Lower lobe of right lung (tissue), 2 donors: ENCODE data around the gene DCAF5. TPM values are rescaled to one million over a fixed set of nuclear protein-coding genes. Genes with fewer than 3 reads are reported as not detected.
A peak's percentile ranks its signal among the peaks of the same experiment; 100 is the strongest.

Experiments
- ATAC-seq, 2 donors: fragments of 200-7000 bp; cut with Tn5 transposase; one replicate each; pipeline ENCODE4 v1.9.1; 2020 to 2022; ENCODE audit warnings: mild to moderate bottlenecking in 2 of 2, moderate library complexity in 2 of 2
- DNase-seq: peaks from one replicate; pipeline ENCODE4 v3.0.0-alpha.2; 2020
- H3K27ac ChIP-seq: fragments of 200-600 bp; one replicate; pipeline ENCODE4 v1.8.0; 2022
- H3K27me3 ChIP-seq: fragments of 200-600 bp; one replicate; pipeline ENCODE4 v1.8.0; 2022; ENCODE audit warnings: low read depth
- H3K36me3 ChIP-seq: fragments of 200-600 bp; one replicate; pipeline ENCODE4 v1.8.0; 2022; ENCODE audit warnings: mild to moderate bottlenecking
- H3K4me1 ChIP-seq: fragments of 200-600 bp; one replicate; pipeline ENCODE4 v1.8.0; 2022
- H3K4me3 ChIP-seq: fragments of 200-600 bp; one replicate; pipeline ENCODE4 v1.8.0; 2022; ENCODE audit warnings: mild to moderate bottlenecking
- H3K9me3 ChIP-seq: fragments of 200-600 bp; one replicate; pipeline ENCODE4 v1.8.0; 2022
- intact Hi-C: fragments of 100-400 bp; cut with DNase I; formaldehyde crosslinking; loops from one replicate; pipeline ENCODE4 v1.11.0; 2022
- total RNA-seq: library from RNA; stranded (reverse); fragmentation: NEBNext Ultra II Directional; extraction: Animal tissue kit (Norgen Biotek cat#: 25700); gene quantifications from one replicate; pipeline ENCODE4 v1.2.1, GENCODE V29; 2021
- TF ChIP-seq, protein P1 (sequence below): fragments of 200-600 bp; IDR thresholded peaks from one replicate; pipeline ENCODE4 v1.8.0; 2022; ENCODE audit warnings: antibody characterized with exemption, mild to moderate bottlenecking
- donor health status: DM: no; HTN: yes; CAD: no; lungs with severe emphysema.

The DCAF5 gene
- total RNA-seq, 1 donor from 2014 or later = 54.5 TPM

DNA sequence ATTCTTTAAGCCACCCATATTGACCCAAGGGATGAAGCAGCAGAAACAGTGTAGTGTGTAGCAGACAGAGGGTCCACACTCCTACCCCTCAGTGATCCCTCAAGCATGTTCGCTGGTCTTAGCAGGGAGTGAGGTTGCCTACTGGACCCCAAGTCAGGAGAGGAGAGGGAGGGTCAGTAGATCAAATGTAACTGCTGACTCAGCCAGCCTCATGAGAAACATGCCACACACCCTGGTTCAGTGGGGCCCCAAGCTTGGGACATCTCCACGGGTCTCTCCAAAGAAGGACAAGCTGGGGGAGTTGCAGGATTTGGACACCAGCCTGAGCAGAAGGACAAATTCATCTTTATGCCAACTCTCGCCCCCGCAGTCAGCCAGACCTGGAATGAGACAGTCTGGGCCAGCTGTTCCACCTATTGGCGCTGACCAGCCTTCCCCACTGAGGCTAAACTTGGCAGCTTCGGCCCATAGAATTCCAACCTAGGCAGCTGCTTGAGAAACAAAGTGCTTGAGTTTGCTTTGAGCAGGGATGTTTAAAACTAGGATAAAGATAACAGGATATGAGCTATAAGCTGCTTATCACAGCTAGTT, 107.9 kb downstream of the DCAF5 start:
- H3K4me1 ChIP-seq = peaks cover 74% of the 10 kb centered on the region
- DNase-seq (no peak), ATAC-seq (no peak)
- peak overlapping the region; percentile 51 for H3K27ac ChIP-seq
- no peaks in the 10 kb centered on the region for H3K36me3 ChIP-seq
- no peaks in the 10 kb centered on the region for H3K9me3 ChIP-seq
- H3K4me3 ChIP-seq = no peak overlapping the region
- H3K27me3 ChIP-seq = no peaks in the 10 kb centered on the region
- intact Hi-C loops = no loop called here
- TF ChIP-seq, protein P1, sequence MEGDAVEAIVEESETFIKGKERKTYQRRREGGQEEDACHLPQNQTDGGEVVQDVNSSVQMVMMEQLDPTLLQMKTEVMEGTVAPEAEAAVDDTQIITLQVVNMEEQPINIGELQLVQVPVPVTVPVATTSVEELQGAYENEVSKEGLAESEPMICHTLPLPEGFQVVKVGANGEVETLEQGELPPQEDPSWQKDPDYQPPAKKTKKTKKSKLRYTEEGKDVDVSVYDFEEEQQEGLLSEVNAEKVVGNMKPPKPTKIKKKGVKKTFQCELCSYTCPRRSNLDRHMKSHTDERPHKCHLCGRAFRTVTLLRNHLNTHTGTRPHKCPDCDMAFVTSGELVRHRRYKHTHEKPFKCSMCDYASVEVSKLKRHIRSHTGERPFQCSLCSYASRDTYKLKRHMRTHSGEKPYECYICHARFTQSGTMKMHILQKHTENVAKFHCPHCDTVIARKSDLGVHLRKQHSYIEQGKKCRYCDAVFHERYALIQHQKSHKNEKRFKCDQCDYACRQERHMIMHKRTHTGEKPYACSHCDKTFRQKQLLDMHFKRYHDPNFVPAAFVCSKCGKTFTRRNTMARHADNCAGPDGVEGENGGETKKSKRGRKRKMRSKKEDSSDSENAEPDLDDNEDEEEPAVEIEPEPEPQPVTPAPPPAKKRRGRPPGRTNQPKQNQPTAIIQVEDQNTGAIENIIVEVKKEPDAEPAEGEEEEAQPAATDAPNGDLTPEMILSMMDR = no peak

DNA sequence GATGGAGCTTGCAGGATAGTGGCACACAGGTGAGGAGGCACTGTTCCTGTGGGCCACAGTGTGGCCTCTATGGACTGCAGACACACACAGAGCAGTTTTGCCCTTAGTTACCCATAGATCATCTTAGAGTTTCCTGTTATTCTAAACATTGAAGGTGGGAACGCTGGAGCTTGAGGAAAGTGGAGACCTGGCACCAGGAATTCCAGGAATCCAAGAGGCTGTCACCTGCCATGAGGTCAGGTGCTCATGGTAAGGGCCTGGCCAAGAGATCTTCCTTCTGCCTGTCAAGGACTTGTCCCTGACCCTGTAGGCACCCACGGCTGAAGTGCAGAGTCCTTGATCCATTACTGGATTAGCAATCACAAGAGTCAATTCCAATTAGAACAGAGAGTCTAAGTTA, 108.6 kb downstream of the DCAF5 start:
- Histone ChIP-seq H3K27ac (peak overlapping the region; percentile 72), H3K4me1 (peaks cover 66% of the 10 kb centered on the region), H3K27me3 (no peaks in the 10 kb centered on the region), H3K9me3 (no peaks in the 10 kb centered on the region), H3K36me3 (no peaks in the 10 kb centered on the region), H3K4me3 (no peak overlapping the region)
- TF ChIP-seq, protein P1 = no peak
- ATAC-seq (no peak), DNase-seq (no peak)
- intact Hi-C loops = no loop called here

DNA sequence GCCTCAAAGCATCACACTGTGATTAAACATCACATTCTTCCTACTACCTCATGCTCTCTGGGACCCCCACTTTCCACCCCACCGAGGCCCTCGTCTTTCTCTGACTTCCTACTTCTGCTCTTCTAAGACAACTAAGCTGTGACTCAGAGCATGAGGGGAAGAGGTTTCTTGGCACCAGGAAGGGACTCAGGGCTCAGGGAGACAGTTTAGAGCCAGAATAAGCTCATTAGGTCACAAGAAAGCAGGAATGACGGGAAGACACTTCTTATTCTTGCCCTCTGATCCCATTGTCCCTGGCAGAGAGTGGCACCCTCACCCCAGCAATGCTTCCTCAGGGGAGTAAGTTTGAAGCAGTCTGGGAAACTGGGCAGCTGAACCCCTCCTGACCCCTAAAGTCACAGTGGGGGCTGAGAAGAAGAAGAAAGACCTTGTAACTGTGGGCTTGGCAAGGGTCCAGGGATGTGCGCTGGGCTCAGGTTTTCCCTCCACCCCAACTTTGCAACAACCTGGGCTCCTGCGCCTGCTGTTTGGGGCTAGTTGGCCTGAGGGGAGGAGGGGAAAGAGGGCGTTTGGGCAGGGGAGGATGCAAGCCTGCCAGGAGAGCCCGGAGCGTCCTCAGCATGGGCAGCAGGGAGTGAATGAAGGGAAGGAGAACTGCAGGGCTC, 109.2 kb downstream of the DCAF5 start:
- intact Hi-C loops = no loop called here
- Histone ChIP-seq H3K4me3 (no peak overlapping the region), H3K9me3 (no peaks in the 10 kb centered on the region), H3K27ac (peak overlapping the region; percentile 72), H3K36me3 (no peaks in the 10 kb centered on the region), H3K4me1 (peaks cover 61% of the 10 kb centered on the region), H3K27me3 (no peaks in the 10 kb centered on the region)
- TF ChIP-seq, protein P1 = no peak
- peak; percentile 57 to 60 for ATAC-seq
- DNase-seq = no peak

DNA sequence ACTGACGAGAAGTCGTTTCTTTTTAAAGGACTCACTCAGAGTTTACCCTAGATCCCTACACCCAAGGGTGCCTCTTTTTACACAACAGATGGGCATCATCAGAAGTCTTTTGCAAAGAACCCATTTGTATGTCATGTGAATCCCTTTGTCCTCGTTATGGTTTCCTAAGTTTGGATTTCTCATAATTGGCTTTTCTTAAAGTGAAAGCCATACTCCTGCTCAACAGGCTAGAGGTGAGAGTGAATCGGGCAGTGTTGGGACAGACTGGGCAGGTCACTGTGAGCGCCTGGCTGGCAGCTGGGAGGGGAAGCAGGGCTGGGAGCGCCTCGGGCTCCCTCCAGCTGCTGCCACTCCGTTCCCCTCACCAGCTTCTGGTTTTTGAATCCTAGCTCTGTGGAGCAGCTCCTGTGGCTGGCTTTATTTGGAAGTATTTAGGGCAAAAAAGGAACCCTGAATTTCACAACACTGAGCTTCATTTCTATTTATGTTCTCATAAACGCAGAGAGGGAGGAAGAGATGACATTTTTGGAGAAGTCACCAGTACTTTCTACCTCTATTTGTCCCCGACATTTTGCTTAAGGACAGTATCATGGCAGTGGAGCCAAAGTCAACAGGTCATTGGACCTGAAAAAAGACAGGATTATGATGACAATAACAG, 110.0 kb downstream of the DCAF5 start:
- H3K27me3 ChIP-seq = no peaks in the 10 kb centered on the region
- TF ChIP-seq, protein P1 = no peak
- H3K4me1 ChIP-seq = peaks cover 53% of the 10 kb centered on the region
- peak; percentile 75 to 81 for ATAC-seq
- no peaks in the 10 kb centered on the region for H3K36me3 ChIP-seq
- intact Hi-C loops = no loop called here
- H3K27ac ChIP-seq = peak overlapping the region; percentile 72
- DNase-seq = peak; percentile 80
- no peaks in the 10 kb centered on the region for H3K9me3 ChIP-seq
- no peak overlapping the region for H3K4me3 ChIP-seq

DNA sequence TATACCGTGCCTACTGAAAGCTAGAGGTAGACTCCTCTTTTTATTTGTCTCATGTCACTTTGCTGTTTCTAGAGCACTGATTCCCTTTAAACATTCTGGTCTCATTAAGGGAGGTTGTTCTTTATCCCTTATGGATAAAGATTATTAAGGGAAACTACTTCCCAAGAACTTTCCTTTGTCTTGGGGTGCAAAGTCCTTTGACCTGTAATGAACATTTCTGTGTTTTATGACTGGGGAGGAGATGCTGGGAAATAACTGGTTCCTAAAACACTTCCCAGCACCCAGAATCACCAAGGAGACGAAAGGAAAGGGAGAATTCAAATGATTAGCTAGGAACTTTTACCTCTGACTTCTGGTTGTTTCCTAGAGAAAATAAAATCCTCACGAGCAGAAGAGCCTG, 110.6 kb downstream of the DCAF5 start:
- no peak overlapping the region for H3K4me3 ChIP-seq
- TF ChIP-seq, protein P1 = no peak
- intact Hi-C loops = no loop called here
- no peaks in the 10 kb centered on the region for H3K27me3 ChIP-seq
- H3K9me3 ChIP-seq = no peaks in the 10 kb centered on the region
- no peak for DNase-seq
- peak overlapping the region; percentile 72 for H3K27ac ChIP-seq
- no peak for ATAC-seq
- H3K4me1 ChIP-seq = peaks cover 46% of the 10 kb centered on the region
- H3K36me3 ChIP-seq = no peaks in the 10 kb centered on the region
